ENCODE data around the gene CNIH2.

Gene CNIH2

DNA sequence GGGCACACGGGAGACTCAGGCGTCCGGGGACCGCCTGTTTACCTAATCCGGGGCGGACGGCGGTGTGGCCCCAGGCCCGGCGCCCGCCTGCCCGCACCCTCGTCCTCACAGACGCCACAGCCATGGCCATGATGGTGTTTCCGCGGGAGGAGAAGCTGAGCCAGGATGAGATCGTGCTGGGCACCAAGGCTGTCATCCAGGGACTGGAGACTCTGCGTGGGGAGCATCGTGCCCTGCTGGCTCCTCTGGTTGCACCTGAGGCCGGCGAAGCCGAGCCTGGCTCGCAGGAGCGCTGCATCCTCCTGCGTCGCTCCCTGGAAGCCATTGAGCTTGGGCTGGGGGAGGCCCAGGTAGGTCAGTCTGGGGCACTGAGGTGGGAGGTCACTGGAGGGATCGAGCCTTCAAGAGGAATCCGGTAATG, 19.5 kb upstream of the CNIH2 start:
- Histone ChIP-seq H3K27ac (peak overlapping the region; percentile 78 to 92), H3K4me3 (peak overlapping the region; percentile 98)
- DNase-seq (ENCODE audit: low spot score), result no peak
- TF ChIP-seq, protein P1, sequence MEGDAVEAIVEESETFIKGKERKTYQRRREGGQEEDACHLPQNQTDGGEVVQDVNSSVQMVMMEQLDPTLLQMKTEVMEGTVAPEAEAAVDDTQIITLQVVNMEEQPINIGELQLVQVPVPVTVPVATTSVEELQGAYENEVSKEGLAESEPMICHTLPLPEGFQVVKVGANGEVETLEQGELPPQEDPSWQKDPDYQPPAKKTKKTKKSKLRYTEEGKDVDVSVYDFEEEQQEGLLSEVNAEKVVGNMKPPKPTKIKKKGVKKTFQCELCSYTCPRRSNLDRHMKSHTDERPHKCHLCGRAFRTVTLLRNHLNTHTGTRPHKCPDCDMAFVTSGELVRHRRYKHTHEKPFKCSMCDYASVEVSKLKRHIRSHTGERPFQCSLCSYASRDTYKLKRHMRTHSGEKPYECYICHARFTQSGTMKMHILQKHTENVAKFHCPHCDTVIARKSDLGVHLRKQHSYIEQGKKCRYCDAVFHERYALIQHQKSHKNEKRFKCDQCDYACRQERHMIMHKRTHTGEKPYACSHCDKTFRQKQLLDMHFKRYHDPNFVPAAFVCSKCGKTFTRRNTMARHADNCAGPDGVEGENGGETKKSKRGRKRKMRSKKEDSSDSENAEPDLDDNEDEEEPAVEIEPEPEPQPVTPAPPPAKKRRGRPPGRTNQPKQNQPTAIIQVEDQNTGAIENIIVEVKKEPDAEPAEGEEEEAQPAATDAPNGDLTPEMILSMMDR (IDR thresholded peaks at IDR 0.05), result no peak

DNA sequence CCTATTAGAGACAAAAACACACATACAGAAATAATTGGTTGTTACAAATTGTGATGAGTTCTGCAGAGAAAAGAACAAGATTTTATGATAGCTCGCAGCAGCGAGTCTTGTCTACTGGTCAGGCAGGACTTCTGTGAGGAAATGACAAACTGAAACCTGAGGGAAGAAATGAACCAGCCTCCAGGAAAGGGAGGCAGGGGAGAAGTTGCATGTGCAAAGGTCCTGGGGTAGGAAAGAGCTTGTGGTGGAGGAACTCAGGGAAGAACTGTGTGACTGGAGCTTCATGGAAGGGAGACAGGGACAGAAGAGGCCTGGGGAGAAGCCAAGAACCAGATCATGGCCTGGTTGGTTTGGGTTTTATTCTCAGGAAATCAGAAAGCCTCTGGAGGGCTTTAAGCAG, 18.8 kb upstream of the CNIH2 start:
- Histone ChIP-seq H3K4me3 (no peak overlapping the region), H3K27ac (no peak overlapping the region)
- TF ChIP-seq, protein P1 (IDR thresholded peaks at IDR 0.05), result no peak
- DNase-seq (ENCODE audit: low spot score), result no peak

- no peak overlapping the region for H3K4me3 ChIP-seq
- H3K27ac ChIP-seq, result no peak overlapping the region
- TF ChIP-seq, protein P1 (IDR thresholded peaks at IDR 0.05), result no peak
- DNase-seq (ENCODE audit: low spot score), result no peak
Measured at GRCh38 chr11:66259956-66260355, 18.0 kb upstream of the CNIH2 start.

DNA sequence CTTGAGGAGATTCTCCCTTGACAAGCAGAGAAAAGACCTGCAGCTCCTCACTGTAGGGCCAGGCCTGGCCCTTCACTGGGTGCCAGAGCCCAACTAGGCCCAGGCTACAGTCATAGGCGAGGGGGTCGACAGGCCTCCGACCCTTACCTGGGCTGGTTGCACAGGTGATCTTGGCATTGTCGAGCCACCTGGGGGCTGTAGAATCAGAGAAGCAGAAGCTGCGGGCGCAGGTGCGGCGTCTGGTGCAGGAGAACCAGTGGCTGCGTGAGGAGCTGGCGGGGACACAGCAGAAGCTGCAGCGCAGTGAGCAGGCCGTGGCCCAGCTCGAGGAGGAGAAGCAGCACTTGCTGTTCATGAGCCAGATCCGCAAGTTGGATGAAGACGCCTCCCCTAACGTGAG, 16.4 kb upstream of the CNIH2 start:
- DNase-seq (ENCODE audit: low spot score), result no peak
- TF ChIP-seq, protein P1 (IDR thresholded peaks at IDR 0.05), result no peak

DNA sequence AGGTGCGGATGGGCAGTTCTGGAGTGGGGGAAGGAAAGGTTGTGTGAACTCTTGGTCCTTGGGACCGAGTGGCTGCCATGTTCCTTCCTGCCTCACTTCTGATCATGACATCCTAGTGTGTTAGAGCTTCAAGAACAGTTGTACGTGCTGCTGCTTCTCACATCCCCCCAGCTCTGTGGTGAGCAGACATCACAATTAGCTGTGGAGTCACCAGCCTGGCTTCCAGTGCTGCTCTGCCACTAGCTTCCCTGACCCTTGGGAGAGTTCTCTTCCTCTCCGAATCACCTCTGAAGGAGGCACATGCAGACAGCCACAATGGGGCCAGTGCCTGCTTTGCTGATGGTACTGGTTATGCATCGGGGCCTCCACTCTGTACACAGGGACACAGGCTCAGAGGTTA, 15.8 kb upstream of the CNIH2 start:
- Histone ChIP-seq H3K4me3 (no peak overlapping the region), H3K27ac (no peak overlapping the region)
- DNase-seq (ENCODE audit: low spot score), result no peak
- TF ChIP-seq, protein P1 (IDR thresholded peaks at IDR 0.05), result no peak

More for the DNA sequence above, 16.4 kb upstream of the CNIH2 start:
- H3K27ac ChIP-seq, result no peak overlapping the region
- H3K4me3 ChIP-seq, result no peak overlapping the region

DNA sequence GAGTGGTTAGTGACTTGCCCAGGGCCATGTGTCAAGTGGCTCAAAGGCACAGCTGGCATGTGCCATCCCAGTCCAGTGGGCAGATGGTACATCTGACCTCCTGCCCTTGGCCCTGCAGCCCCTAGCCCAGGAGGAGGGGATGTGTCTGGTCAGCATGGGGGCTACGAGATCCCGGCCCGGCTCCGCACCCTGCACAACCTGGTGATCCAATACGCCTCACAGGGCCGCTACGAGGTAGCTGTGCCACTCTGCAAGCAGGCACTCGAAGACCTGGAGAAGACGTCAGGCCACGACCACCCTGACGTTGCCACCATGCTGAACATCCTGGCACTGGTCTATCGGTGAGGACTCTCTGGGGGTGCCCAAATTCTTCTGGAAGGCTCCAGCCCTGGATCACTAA, 15.3 kb upstream of the CNIH2 start:
- TF ChIP-seq, protein P1 (IDR thresholded peaks at IDR 0.05), result no peak
- no peak overlapping the region for H3K27ac ChIP-seq
- H3K4me3 ChIP-seq, result no peak overlapping the region
- no peak for DNase-seq (ENCODE audit: low spot score)

DNA sequence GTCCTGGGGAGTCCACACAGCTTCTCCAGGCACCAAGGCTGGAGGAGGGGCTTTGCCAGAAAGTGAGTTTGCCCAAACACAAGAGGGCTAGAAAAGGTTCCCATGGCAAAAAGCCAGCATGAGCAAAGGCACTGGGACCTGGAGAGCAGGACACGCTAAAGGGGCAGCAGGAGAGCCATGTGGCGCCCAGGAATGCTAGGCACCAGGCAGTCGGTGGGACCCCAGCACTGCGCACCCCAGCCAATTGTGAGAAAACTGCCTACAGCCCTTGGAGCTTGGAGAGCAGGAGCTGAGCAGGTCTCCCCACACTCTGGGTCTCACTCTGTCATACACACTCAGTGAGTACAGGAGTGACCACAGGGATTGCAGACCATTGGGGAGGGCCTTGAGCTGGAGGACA, 14.7 kb upstream of the CNIH2 start:
- Histone ChIP-seq H3K27ac (no peak overlapping the region), H3K4me3 (no peak overlapping the region)
- no peak for DNase-seq (ENCODE audit: low spot score)
- TF ChIP-seq, protein P1 (IDR thresholded peaks at IDR 0.05), result no peak

Data from coronary artery (tissue), 2 donors.